HG03103 (cell line): ENCODE measurements around the gene PMP22.
"Not testable (repeated sequence)": the region's sequence is repeated elsewhere in the genome, so short reads cannot be mapped to it uniquely, and the experiment has no call there.

Experiments used
- ATAC-seq: cut with Tn5 transposase; IDR thresholded peaks from one replicate; pipeline ENCODE4 v1.9.1; 2021; ENCODE audit warnings: low read depth; ENCODE audit not compliant: unreplicated experiment

PMP22 gene

DNA sequence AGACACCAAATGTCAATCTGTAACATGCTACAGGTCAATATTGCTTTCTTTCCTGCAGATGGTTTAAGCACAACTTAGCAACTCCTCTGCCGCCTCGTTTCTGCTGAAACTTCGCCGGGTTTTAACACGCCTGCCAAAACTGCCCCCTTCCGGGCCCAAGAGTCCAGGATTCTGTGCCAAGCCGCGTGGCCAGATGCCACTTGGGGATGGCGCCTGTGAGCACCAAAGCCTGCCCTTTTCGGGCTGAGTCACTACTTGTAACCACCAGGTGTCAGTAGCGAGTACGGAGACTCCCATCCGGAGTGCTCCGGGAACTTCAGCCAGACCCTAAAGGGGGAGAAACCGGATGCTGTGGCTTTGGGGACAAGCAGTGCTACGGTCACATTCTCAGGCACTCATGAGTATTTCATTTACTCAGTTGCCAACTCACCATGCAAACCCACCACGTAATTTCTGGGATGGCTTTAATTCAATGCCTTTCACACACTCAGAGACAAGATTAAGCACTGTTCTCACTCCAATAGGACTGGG lies 7.8 kb downstream of the PMP22 start:
- peak; percentile 64 for ATAC-seq

DNA sequence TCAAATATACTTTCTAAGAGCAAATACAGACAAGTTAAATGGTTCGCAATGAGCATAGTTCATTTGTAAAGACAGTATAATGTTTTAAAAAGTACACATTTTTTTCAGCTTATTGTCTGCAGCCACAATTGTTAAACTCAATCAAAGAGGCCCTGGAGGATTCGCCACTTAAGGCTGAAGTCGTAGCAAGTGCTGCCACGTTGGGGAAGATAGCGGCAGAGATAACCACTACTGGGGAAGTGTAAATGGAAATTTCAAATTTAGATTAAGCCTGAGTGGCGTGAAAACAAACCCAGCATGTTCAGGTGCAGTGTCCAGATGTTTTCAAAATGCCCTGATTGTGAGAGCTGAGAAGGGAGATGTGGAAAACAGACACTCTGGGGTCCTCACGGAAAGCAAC lies 8.4 kb downstream of the PMP22 start:
- no peak for ATAC-seq

DNA sequence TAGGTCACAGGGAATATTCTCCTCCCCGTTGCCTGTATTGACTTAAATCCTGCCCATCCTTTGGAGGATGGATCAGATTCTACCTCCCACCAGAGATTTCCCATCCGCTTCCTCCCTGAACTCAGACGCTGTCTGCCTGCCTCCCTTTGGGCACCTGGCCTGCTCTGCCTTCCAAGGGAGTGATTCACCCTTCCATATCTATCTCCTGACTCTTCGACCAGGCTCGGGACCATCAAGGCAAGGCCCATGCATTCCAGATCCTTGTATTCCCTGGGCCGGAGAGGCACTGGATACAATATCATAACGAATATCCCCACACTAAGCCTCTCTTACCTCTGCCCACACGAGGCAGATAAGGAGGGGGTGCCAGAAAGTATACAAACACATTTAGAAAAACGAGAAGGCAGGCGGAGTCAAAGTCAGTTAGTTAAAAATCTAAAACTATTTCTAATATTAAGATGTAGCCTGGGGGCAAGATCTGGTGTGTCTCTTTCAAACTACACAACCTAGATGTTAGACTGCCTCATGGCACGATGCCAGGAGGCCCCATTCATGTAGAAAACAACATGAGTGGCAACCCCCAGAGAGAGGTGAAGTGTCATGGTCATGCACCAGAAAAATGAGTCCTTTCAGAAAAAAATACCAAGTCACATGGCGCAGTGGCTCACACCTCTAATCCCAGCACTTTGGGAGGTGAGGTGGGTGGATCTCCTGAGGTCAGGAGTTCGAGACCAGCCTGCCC lies 9.2 kb downstream of the PMP22 start:
- ATAC-seq: no peak

DNA sequence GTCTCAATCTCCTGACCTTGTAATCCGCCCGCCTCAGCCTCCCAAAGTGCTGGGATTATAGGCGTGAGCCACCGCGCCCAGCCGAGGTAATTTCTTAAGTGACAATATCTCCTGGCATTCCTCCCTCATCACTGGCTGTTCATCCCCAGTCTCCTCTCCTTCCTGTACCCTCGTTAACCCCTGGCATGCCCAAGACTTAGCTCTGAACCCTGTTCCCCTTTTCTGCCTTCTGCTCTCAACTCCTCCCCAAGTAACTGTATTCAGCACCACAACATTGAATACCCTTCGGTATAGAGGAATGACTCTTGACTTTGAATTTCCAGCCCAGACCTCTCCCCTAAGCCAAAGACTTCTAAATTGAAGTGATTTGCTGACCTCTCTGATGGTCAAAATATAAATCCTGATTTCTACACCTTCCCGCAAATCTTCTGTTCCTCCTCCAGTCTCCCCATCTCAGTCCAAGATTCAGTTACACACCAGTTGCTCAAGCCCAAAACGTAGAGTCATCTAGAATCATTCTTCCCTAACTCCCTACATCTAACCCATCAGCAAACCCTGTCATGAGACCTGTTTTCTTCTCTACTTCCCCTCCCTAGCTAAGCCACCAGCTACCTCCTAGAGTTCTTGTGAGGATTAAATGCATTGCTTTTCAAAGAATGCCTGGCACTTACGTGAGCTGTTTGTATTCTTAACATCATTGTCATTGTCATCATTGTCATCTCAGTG lies 14.8 kb downstream of the PMP22 start:
- ATAC-seq: no peak

DNA sequence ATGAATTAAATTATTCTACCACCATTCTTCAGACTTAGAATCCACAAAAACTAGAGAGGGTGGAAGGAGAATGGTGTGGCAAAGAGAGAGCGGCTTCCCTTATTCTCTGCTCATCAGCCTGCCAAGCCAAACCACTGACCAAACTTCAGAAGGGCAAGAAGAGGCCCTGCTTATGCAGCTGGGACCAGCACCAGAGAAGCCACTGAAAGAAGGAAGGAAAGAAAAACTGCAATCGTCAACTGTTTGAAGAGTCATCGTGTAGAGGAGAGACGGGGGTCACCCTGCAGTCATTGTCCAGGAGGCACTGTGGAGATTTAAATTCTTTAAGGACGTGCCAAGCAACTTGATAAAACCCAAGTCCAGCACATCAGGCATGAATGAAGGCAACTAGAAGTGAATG lies 15.6 kb downstream of the PMP22 start:
- ATAC-seq: no peak

DNA sequence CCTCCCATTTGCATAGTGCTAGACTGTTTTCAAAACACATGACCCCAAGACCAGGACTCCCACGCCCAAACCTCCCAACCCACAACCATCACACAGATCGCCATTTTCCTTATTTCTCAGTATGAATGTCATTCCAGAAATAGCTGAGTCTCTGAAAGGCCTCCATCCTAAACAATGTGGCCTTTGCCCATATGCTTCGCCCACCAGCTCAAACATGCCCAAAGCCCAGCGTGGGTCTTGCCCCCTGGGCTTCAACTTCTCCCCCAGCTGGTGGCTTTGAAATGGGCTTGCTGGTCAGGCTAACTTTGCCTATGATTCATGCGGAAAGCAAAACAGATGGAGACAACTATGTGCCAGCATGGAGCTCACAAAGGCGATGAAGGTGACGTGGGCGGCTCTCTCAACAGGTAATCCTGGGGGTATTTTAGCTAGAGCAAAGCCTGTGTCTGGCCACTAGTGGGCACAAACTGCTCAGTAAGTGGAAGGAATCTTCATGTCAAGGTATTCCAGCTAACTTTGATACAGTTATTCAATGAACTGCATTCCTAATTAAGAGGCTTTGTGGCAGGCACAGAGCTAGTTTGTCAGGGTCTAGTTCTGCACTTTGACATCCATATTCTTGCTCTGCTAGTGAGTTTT lies 17.1 kb downstream of the PMP22 start:
- no peak for ATAC-seq

DNA sequence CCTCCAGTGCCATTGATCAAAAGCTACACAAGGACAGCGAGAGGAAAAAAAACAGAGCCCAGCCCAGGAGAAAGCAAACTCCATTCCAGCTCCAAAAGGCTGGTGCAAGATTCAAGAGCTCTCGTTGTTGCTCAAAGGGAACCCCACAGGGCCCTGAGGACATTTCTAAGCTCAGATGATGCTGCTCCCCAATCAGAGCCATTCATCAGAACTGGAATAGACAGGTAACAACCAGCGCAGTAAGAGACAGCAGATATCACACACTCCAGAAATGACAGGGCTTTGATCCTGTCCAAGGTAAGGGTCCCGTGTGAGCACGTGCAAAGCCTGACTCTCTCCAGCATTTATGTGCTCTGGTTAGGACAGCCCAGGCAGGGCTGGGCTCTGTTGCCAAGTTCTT lies 20.1 kb downstream of the PMP22 start:
- ATAC-seq: no peak

DNA sequence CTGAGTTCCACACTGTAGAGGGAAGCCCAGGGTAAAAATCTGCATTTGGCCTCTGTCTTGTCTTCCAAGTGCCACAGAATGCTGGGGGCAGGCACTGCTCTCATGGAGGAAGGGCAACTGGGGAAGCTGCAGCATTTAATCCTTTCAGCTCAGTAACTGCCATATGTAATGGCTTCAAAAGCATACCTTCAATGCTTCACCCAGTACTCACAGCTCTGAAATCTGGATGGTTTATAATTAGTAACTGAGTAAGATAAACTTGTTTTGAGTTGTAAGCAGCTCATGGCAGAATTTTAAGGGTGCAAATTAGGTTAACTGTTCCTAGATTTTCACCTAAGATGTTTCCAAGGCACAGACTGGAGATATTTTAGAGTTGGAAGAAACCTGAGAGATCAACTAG lies 24.5 kb downstream of the PMP22 start:
- ATAC-seq: no peak

DNA sequence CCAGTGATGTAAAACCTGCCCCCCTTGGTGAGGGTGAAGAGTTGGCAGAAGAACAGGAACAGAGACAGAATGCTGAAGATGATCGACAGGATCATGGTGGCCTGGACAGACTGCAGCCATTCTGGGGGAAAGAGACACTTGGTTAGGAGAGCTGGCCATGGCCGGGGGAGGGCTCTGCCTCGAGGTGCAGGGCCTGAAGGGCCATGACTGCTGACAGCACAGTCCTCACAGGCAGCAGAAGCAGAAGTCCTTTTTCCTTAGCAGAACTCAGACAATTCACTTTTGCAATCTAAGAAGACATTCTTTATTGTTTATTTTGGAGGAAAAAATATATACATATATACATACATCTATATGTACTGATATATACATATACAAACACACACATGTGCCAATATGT lies 25.6 kb downstream of the PMP22 start:
- ATAC-seq: no peak

DNA sequence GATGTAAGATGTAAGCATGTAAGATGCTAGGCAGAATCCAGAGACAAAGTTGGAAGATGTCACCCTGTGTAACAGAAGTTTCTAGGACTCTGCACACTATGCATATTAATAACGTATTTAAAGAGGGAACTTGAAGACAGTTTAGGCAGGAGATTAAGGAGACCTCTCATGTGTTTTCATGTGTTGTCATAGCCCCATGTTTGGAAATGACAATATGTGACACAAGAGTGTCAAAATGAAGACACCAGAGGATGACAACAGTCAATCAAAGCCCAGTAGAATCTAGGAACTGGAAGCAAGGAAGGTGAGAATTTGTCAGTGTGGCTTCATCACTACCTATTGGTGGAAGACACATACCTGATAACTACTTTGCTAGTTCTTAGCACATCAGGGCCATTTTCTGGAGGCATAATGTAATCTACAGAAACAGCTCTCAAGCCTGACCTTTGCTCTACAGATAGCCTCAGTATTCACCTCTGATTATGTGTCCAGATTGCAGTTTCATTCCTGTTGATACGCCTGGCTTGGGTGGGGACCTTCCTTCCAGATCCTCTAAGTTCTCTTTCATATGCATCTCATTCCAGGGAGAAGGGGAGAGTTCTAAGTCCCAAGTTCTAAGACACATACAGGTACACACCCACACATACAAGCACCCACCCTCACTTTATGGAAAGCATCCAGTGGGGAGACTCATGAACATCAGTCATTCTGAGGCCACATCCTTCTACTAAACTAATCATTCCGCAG lies 26.3 kb downstream of the PMP22 start:
- ATAC-seq: no peak

DNA sequence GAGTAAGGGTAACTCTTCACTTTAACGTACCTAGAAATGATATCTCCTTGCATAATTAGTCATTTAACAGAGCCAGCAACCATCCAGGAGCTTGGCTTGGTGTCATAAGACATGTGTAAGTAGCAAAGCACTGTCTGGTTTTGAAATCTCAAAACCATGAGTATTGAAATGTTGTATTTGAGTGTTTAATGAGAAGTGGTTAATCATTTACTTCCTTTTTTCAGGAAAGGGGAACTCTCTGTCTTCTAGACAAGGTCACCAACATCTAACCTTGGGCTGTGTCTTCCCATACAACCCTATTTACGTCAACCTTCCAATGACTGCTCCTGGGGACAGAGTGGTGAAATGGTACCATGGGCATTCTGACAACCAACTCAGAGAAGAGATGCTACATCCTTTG lies 27.1 kb downstream of the PMP22 start:
- no peak for ATAC-seq

DNA sequence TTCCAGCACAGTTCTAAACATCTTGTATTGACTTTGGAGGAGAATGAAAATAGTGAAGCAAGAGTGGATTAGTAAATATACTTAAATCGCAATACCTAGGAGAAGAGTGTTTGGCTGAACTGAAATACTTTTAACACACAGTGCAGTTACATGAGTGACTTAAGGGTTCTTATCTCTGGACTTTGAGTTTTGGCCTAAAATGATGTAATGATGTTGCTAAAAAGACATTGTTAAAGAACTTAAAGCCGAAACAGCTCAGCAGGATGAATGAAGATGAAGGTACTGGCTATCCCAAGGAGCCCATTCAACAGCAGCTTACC lies 28.1 kb downstream of the PMP22 start:
- ATAC-seq: no peak

DNA sequence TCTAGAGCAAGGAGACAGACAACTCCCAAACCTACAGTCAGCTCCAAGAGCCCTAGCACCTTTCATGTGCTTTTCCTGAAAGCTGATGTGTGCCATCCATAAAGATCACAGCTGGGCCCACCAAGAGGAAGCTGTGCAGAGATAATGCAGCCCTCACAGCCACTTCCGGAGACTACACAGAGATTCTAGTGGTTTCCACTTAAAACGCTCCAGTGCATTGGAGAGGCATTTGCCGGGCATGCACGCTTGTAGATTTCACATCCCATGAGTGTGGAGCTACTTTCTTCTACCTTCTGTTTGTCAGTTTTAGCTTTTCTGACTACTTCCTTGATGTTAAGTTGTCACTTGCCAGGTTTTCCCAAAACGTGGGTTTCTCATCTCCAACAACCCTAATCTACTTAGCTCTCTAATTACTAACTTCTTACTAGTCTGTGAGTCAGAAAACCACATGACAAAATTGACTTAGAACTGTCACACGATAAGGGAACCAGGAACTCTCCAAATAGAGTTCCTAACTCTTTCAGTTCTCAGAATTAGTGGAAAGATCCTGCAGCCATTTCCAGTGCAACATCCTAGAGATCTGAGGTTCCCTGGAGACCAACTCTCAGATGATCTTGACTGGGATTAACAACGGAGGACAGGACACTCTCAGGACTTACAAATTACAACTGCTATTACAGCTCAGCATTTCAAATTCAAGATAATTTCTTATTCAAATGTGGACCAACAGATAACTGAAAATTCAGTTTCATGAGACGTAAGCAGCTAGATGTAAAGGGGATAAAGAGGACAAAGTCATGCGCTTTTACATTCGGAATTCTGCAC lies 28.6 kb downstream of the PMP22 start:
- ATAC-seq: no peak

DNA sequence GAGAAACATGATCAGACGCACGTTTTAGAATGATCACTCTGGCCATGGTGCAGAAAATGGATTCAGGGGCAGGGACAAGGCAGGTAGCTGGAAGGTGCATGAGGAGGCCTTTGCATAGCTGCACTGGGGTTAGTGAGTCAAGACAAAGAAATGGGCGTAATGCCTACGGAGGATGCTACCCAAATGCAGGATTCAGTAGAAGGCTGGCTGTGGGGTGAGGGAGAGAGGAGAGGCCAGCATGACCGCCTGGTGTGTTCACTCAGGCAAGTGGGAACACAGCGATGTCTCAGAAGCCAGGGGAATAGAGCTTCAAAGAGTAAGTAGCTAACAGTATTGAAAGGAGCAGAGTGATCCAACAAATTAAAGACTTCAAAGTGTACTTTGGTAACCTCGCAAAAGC lies 31.2 kb downstream of the PMP22 start:
- no peak for ATAC-seq

DNA sequence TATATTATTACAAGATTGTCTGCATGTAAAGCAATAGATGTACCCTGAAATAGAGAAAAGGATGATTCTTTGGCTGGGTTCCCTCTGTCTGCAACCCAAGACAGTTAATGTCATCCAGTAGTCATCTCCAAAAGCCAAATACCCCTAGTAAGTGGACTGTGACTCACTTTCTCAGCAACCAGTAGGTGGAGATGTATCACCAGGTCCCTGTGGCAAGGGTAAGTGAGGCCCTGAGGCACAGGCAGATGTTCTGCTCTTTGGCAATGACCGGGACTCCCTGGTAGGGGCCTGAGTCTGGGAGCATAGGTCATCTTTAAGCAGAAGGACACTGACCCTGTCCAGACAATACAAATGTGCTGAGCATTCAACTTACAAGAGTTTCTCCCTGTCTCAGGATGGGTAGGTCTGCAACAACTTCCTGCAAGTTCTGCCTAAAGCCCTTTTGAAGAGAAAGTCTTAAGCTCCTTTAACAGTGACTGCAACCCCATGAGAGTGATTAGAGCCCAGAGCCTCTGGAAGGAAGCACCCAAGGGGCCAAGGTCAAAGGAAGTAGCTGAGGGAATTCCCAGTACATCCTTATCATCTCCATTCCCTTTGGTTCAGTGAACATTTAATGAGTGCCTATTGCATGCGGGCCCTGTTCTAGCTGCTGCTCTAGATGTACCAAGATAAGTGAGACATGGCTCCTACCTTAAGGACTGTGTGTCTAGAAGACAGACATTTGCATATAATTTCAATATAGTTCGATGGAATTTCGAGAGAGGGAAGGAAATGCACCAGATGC lies 31.9 kb downstream of the PMP22 start:
- no peak for ATAC-seq

DNA sequence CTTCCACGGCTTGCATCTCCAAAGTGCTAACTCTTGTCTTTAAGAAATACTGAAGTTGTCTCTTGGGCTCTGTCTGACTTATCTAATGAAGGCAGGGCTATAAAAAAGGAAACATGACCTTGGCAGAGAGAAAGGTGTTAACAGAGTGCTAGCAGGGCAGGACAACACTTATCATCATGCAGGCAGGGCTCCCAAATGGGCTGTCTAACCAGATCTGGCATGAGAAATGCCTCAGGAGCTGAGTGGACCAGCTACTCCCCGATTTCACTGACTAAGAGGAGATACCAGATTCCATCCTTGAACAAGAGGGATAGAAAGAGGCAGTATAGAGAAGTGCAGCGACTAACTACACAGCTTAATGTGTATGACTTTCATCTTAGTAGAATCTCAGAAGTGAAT lies 32.6 kb downstream of the PMP22 start:
- no peak for ATAC-seq

DNA sequence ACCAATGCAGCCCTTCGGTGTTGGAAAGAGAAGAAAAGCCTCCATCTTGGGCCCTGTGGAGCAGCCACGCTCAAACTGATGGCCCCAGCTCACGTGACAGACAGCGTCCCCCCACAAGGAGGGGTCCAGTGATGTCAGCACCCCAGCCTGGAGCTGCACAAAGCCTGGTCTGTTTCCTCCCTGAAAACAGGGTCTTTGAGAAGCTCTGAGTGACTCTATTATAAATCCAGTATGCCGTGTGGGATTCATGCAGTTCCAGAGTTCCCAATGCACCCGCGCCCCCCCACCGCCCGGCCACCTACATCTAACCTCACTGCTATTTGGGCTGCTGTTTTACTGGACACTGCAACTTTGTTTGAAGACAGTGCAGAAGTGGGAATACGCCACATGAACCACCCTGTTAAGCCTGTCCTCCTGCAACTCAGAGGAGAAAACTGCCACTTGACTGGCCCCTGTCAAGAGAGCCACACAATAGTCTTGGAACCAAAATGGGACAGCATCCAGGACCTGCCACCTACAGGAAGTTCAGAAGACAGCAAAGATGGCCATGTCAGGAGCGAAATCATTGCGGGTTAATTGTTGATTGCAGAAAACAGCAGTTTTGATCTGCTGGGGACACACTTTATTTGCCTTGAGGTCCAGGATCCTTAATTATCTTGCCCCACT lies 33.1 kb downstream of the PMP22 start:
- ATAC-seq: no peak

DNA sequence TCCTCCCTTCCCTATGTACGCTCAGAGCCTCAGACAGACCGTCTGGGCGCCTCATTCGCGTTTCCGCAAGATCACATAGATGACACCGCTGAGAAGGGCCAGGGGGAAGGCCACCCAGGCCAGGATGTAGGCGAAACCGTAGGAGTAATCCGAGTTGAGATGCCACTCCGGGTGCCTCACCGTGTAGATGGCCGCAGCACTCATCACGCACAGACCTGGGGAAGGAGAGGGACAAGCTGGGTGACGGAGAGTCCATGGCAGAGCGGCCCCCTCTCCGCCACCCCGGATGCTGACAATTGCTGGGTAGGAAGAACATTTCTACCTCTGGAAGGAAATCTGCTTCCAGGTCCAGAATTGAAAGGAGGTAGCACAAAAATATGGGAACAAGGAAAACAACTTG lies 34.3 kb downstream of the PMP22 start:
- ATAC-seq: no peak

DNA sequence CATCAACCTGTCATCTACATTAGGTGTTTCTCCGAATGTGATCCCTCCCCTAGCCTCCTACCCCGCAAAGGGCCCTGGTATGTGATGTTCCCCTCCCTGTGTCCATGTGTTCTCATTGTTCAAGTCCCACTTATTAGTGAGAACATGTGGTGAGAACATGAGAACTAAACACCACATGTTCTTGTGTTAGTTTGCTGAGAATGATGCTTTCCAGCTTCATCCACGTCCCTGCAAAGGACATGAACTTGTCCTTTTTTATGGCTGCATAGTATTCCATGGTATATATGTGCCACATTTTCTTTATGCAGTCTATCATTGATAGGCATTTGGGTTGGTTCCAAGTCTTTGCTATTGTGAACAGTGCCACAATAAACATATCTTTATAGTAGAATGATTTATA lies 43.3 kb downstream of the PMP22 start:
- not testable (repeated sequence) for ATAC-seq
